H1 (cell line): ENCODE measurements around the gene CLMP.

Experiments
- BCL11A ChIP-seq, 2 experiments: IDR thresholded peaks; one replicate each; pipeline ENCODE4 v1.6.1; 2011; ENCODE audit warnings: low read depth in 2 of 2, low read length in 2 of 2, mild to moderate bottlenecking in 2 of 2
- CREB1 ChIP-seq: IDR thresholded peaks from 2 replicates; pipeline ENCODE4 v1.6.1; 2012; ENCODE audit warnings: inconsistent platforms
- EGR1 ChIP-seq: IDR thresholded peaks from 2 replicates; pipeline ENCODE4 v1.6.1; 2011; ENCODE audit warnings: low read depth, low read length, borderline replicate concordance
- EZH2 ChIP-seq: fragments of 200-600 bp; sonication (generic); IDR thresholded peaks from 2 replicates; pipeline ENCODE4 v1.7.1; 2012; ENCODE audit warnings: low read depth, mild to moderate bottlenecking, moderate library complexity, low read length, inconsistent platforms; ENCODE audit not compliant: severe bottlenecking
- HDAC6 ChIP-seq: IDR thresholded peaks from one replicate; pipeline ENCODE4 v1.7.1; 2012; ENCODE audit warnings: low read depth, mild to moderate bottlenecking, inconsistent platforms, low read length, moderate library complexity
- JUND ChIP-seq: IDR thresholded peaks from 2 replicates; pipeline ENCODE4 v1.6.1; 2011; ENCODE audit warnings: mild to moderate bottlenecking, improper control_type of control experiment, low read length
- POLR2A ChIP-seq, 2 experiments: IDR thresholded peaks; 1 replicate in 1 of 2; 2 replicates in 1 of 2; pipeline ENCODE4 v1.6.1; 2011; ENCODE audit warnings: low read depth in 2 of 2, low read length in 2 of 2, mild to moderate bottlenecking in 2 of 2; ENCODE audit errors: control extremely low read depth in 1 of 2
- POLR2AphosphoS5 ChIP-seq: IDR thresholded peaks from 2 replicates; pipeline ENCODE4 v1.6.1; 2011; ENCODE audit warnings: low read depth, low read length
- RFX5 ChIP-seq: IDR thresholded peaks from 2 replicates; pipeline ENCODE4 v1.6.1; 2011; ENCODE audit warnings: low read depth, low read length, improper control_type of control experiment, borderline replicate concordance
- SP1 ChIP-seq: IDR thresholded peaks from 2 replicates; pipeline ENCODE4 v1.6.1; 2011; ENCODE audit warnings: low read depth, low read length
- TF ChIP-seq, protein P1 (sequence below), 3 experiments: IDR thresholded peaks; 1 replicate in 2 of 3; 2 replicates in 1 of 3; pipeline versions ENCODE4 v1.5.1 to v1.6.1; 2011; ENCODE audit warnings: low read length in 3 of 3, mild to moderate bottlenecking in 3 of 3, inconsistent platforms in 2 of 3, low read depth in 1 of 3, moderate library complexity in 1 of 3; ENCODE audit not compliant: insufficient read depth in 1 of 3; ENCODE audit errors: control extremely low read depth in 1 of 3

DNA sequence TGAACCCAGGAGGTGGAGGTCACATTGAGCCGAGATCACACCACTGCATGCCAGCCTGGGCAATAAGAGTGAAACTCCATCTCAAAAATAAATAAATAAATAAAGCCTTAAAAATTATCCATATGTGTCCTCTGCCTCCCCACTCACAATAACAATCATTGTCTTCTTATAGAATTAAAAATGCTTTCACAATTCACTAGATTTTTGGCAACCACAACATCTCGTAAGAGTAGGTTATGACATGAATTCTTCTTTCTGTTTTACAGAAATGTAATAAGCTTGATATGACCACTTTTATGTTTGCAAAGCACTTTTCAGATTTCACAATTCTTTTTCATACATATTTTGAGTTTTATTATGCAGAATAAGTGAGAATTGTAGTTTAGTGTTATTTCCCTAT lies 78.6 kb downstream of the CLMP start:
- TF ChIP-seq, protein P1, sequence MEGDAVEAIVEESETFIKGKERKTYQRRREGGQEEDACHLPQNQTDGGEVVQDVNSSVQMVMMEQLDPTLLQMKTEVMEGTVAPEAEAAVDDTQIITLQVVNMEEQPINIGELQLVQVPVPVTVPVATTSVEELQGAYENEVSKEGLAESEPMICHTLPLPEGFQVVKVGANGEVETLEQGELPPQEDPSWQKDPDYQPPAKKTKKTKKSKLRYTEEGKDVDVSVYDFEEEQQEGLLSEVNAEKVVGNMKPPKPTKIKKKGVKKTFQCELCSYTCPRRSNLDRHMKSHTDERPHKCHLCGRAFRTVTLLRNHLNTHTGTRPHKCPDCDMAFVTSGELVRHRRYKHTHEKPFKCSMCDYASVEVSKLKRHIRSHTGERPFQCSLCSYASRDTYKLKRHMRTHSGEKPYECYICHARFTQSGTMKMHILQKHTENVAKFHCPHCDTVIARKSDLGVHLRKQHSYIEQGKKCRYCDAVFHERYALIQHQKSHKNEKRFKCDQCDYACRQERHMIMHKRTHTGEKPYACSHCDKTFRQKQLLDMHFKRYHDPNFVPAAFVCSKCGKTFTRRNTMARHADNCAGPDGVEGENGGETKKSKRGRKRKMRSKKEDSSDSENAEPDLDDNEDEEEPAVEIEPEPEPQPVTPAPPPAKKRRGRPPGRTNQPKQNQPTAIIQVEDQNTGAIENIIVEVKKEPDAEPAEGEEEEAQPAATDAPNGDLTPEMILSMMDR (IDR thresholded peaks at IDR 0.05; ENCODE audit: control extremely low read depth in 1 of 3, insufficient read depth in 1 of 3, low read depth in 1 of 3, low read length in 3 of 3) = no peak
- TF ChIP-seq SP1 = no peak
- no peak for TF ChIP-seq JUND
- TF ChIP-seq EZH2 = no peak
- TF ChIP-seq CREB1 = no peak
- no peak for TF ChIP-seq POLR2A (IDR thresholded peaks at IDR 0.05; ENCODE audit: control extremely low read depth in 1 of 2, low read depth in 2 of 2, low read length in 2 of 2)
- no peak for TF ChIP-seq HDAC6
- no peak for TF ChIP-seq EGR1
- no peak for TF ChIP-seq RFX5
- TF ChIP-seq BCL11A (IDR thresholded peaks at IDR 0.05; ENCODE audit: low read depth in 2 of 2, low read length in 2 of 2) = no peak
- TF ChIP-seq POLR2AphosphoS5 = no peak
